Mononuclear cell (primary cell): ENCODE results near the gene MAGOHB. TPM values are rescaled to one million over a fixed set of nuclear protein-coding genes. Genes with fewer than 3 reads are reported as not detected.
A peak's percentile ranks its signal among the peaks of the same experiment; 100 is the strongest.
"Not testable (repeated sequence)": the region's sequence is repeated elsewhere in the genome, so short reads cannot be mapped to it uniquely, and the experiment has no call there.

Experiments used
- H3K27me3 ChIP-seq: 2 replicates; pipeline ENCODE4 v1.6.0; 2011; ENCODE audit warnings: low read length, control low read depth; ENCODE audit not compliant: insufficient read depth
- H3K4me1 ChIP-seq: 2 replicates; pipeline ENCODE4 v1.5.1; 2011; ENCODE audit warnings: mild to moderate bottlenecking, low read length, control low read depth; ENCODE audit not compliant: insufficient read depth
- H3K4me3 ChIP-seq: 2 replicates; pipeline ENCODE4 v1.5.1; 2011; ENCODE audit warnings: mild to moderate bottlenecking, low read length, moderate library complexity
- H3K9me3 ChIP-seq: 2 replicates; pipeline ENCODE4 v1.5.1; 2011; ENCODE audit warnings: low read depth, mild to moderate bottlenecking, control low read depth, low read length
- total RNA-seq: library from RNA; depleted of rRNA; stranded (reverse); fragments of >200 nt; gene quantifications from one replicate; pipeline ENCODE4 v1.2.3, GENCODE V29; 2012

MAGOHB gene
- total RNA-seq, 1 donor: 10.1 TPM

DNA sequence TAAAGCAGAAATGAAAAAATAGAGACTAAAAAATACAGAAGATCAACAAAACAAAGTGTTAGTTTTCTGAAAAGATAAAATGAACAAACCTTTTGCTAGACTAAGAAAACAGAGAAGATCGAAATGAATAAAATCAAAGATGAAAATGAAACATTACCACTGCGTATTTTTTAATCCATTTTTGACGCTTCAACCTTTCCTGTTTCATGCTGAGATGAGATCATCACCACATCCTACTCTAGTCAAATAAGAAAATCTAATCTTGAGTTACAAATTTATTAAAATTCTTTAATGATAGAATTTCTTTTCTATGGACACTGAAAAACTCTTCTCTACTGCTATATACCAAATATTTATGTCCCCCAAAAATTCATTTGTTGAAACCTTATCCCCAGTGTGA lies 30.7 kb downstream of the MAGOHB start:
- Histone ChIP-seq H3K27me3 (no peaks in the 10 kb centered on the region), H3K9me3 (no peaks in the 10 kb centered on the region), H3K4me3 (no peak overlapping the region), H3K4me1 (no peaks in the 10 kb centered on the region)

DNA sequence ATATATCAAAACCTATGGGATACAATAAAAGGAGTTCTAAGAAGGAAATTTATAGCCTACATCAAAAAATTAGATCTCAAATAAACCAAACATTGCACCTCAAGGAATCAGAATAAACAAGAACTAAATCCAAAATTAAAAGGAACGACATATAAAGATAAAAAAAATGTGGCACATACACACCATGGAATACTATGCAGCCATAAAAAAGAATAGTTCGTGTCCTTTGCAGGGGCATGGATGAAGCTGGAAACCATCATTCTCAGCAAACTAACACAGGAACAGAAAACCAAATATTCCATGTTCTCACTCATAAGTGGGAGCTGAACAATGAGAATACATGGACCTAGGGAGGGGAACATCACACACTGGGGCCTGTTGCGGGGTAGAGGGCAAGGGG lies 31.3 kb downstream of the MAGOHB start:
- H3K9me3 ChIP-seq, H3K4me3 ChIP-seq, H3K4me1 ChIP-seq, H3K27me3 ChIP-seq: not testable (repeated sequence)

DNA sequence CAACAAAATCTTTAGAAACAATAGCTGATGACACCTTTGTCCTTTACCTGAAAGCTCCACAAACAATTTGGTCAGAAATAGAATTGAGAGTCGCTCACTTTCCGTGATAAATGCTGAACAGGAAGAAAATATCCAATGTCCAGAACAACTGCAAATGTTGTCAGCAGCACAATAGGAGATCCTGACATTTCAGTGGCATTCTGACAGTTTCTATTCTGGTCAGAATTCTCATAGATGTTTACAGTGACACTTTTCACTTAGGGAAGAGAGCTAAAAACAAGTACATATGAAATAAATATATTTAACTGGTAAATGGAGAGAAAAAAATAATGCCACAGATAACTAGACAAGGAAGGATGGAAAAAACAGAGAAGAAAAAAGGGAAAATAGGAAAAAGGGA lies 39.1 kb downstream of the MAGOHB start:
- no peaks in the 10 kb centered on the region for H3K27me3 ChIP-seq
- H3K4me1 ChIP-seq: no peaks in the 10 kb centered on the region
- H3K9me3 ChIP-seq: no peaks in the 10 kb centered on the region
- no peak overlapping the region for H3K4me3 ChIP-seq

DNA sequence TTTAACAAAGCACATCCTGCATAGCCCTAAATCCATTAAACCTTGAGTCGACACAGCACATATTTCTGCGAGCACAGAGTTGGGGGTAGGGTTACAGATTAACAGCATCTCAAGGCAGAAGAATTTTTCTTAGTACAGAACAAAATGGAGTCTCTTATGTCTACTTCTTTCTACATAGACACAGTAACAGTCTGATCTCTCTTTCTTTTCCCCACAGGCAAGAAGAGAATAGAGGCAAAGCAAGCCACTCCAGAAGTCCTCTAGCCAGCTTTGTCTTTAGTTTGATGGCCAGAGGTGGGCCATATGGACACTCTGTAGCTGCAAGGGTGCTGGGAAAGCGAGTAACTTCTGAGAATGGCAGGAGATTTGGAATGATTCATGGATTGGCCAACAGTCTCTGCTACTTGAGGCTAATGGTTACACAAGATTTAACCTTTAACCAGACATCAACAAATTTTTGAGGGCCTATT lies 41.4 kb downstream of the MAGOHB start:
- not testable (repeated sequence) for H3K27me3 ChIP-seq, H3K4me1 ChIP-seq, H3K9me3 ChIP-seq, H3K4me3 ChIP-seq

DNA sequence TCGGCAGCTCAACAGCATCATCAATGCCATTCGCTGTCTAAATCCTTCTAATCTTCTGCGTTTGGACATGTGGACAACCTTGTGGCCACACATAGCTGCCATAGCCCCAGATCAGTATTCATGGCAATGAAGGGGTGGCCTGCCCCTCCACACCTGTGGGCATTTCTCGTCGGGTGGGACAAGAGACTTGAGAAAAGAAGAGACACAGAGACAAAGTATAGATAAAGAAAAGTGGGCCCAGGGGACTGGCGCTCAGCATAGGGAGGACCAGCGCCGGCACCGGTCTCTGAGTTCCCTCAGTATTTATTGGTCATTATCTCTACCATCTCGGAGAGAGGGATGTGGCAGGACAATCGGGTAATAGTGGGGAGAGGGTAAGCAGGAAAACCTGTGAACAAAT lies 42.3 kb downstream of the MAGOHB start:
- H3K4me1 ChIP-seq: no peaks in the 10 kb centered on the region
- no peaks in the 10 kb centered on the region for H3K9me3 ChIP-seq
- H3K27me3 ChIP-seq: no peaks in the 10 kb centered on the region
- H3K4me3 ChIP-seq: no peak overlapping the region

DNA sequence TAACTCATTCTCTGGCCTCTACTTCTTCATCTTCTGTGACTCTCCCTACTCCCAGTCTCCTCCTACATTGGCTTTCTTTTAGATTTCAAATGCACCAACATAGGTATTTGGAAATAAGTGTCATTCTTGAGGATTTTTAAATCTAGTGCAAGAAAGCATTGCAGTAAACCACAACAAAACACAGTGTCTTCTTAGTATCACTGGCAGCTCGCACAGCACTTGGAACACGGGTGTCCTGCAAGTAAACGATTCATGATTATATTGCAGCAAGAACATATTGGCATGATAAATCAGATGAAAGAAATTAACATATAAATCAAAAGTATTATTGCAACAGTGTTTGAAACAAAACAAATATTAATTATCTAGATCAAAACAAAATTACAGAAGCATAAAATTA lies 45.6 kb downstream of the MAGOHB start:
- Histone ChIP-seq H3K9me3 (no peaks in the 10 kb centered on the region), H3K4me3 (no peak overlapping the region), H3K4me1 (no peaks in the 10 kb centered on the region), H3K27me3 (no peaks in the 10 kb centered on the region)

DNA sequence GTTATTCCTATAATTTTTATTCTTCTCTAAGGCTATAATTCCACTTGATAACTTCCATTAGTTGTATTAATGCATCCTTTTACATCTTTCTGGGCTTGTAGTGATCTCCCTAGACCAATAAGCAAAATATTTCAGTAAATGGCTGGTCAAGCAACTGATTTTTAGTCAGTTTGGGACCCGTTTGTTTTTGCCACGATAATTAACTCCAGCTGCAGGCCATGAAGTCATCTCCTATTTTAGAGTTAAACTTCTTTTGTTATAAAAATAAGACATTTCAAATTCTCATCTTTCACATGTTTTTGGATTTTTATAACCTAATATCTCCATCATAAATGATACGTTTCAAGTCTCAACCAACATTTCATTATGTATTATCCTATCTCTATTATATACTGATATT lies 49.4 kb downstream of the MAGOHB start:
- Histone ChIP-seq H3K9me3 (no peaks in the 10 kb centered on the region), H3K4me1 (peaks cover 8% of the 10 kb centered on the region), H3K27me3 (no peaks in the 10 kb centered on the region), H3K4me3 (no peak overlapping the region)

DNA sequence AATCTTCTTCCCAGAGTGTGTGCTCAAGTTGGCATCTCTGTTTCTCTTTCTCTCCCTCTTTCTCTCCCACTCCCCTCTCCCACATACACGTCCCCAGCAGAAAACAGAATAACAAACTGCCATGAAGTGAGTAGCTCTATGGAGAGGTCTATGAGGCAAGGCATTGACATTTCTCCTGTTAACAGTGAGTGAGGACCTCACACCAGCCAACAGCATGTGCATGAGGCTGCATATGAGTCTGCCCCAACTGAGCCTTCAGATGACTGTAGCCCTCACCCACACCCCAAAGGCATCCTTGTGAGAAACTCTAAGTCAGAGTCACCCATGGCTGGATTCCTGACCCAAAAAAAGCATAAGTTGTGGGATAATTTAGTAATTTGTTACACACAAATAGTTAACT lies 50.4 kb downstream of the MAGOHB start:
- H3K4me3 ChIP-seq: no peak overlapping the region
- no peaks in the 10 kb centered on the region for H3K9me3 ChIP-seq
- H3K27me3 ChIP-seq: no peaks in the 10 kb centered on the region
- peaks cover 8% of the 10 kb centered on the region for H3K4me1 ChIP-seq

DNA sequence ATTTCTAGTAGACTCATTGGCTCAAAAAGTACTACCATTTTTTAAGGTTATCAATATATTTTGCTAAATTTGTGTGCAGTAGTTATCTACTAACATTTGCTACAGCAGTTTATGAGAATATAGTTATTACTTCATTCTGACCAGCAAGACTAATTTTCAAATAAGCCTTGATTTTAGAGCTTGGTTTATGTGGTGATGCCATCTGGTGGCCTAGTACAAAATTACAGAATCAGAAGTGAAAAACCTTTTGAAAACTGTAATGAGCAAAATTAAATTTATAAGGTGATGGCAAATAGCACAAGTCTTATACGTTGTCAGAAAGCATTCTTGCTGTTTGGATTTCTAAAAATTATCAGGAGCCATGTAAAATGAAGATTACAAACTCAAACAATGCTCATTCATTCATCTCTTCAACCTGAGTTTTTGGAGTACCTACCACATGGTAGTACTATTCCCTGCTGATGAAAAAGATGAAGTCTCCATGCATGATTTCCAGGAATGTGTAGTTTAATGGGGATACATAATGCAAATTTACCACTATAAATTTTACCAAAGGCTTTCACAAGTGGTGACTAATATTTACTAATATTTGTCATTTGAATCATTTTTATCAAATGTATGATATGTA lies 51.0 kb downstream of the MAGOHB start:
- Histone ChIP-seq H3K27me3 (no peaks in the 10 kb centered on the region), H3K4me3 (no peak overlapping the region), H3K9me3 (no peaks in the 10 kb centered on the region), H3K4me1 (peaks cover 8% of the 10 kb centered on the region)

DNA sequence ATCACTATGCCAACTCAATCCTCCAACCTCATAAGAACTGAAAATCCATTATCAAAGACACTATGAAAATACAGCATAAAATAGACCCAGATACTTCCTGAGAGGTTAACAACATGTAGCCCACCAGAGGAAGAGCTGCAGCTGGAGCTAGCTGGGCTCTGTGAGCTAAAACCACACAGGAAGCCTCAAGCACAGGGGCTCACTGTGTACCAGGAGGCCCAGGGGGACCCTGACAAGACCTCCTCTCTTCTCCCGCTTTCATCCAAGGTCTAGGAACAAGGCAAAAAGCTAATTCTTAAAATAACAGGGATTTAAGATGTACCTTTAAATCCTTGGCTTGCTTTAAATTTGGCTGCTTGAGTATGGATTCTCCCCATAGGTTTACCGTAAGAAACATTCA lies 54.2 kb downstream of the MAGOHB start:
- no peaks in the 10 kb centered on the region for H3K27me3 ChIP-seq
- peaks cover 8% of the 10 kb centered on the region for H3K4me1 ChIP-seq
- no peaks in the 10 kb centered on the region for H3K9me3 ChIP-seq
- H3K4me3 ChIP-seq: no peak overlapping the region

DNA sequence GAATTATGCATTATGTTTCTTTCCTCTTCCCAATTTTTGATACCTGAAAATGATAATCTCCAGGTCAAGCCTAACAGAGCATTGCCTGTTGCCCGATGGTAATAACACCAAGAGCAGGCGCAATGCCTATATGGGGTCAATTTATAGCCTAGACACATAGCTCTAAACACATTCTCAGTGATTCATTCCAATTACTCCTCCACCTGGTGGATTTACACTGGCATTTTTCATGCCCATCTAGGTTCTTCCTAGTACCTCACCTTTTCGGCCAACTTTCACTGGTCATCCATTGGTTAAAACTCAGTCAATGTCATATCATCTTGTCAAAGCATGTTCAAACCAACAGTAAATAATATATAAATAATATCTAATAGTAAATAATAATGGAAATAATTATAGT lies 54.6 kb downstream of the MAGOHB start:
- Histone ChIP-seq H3K4me3 (no peak overlapping the region), H3K9me3 (no peaks in the 10 kb centered on the region), H3K27me3 (no peaks in the 10 kb centered on the region), H3K4me1 (peaks cover 8% of the 10 kb centered on the region)

DNA sequence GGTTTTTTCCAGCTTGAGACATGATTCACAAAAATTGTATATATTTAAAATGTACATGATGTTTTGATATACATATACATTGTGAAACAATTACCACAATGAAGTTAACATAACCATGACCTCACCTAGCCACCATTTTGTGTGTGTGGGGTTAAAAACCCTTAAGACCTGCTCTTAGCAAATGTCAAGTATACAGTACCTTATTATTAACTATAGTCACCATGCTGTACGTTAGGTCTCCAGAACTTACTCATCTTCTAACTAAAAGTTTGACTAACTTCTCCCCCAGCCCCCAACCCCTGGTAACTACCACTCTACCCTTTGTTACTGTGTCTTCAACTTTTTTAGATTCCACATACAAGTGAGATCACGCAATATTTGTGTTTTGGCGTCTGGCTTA lies 55.1 kb downstream of the MAGOHB start:
- peaks cover 8% of the 10 kb centered on the region for H3K4me1 ChIP-seq
- no peaks in the 10 kb centered on the region for H3K9me3 ChIP-seq
- no peaks in the 10 kb centered on the region for H3K27me3 ChIP-seq

DNA sequence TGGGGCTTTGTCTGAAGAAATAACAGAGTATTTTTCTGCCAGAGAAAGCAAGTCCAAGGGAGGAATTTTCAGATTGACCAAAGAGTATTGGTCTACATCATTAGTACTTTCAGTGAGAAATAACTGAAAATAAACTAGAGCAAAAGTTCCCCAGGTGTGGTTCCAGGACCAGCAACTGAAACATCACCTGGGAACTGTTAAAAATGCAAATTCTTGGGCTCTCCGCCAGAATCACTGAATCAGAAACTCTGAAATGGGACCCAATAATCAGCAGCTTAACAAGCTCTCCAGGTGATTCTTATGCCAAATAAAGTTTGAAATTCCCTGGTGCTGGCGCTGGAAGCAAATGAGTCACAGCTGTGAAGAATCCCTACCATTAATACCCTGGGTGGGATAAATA lies 55.6 kb downstream of the MAGOHB start:
- no peaks in the 10 kb centered on the region for H3K27me3 ChIP-seq
- H3K4me3 ChIP-seq: peak overlapping the region; percentile 2
- H3K4me1 ChIP-seq: peaks cover 8% of the 10 kb centered on the region
- H3K9me3 ChIP-seq: no peaks in the 10 kb centered on the region

More for the DNA sequence above, 55.1 kb downstream of the MAGOHB start:
- no peak overlapping the region for H3K4me3 ChIP-seq

DNA sequence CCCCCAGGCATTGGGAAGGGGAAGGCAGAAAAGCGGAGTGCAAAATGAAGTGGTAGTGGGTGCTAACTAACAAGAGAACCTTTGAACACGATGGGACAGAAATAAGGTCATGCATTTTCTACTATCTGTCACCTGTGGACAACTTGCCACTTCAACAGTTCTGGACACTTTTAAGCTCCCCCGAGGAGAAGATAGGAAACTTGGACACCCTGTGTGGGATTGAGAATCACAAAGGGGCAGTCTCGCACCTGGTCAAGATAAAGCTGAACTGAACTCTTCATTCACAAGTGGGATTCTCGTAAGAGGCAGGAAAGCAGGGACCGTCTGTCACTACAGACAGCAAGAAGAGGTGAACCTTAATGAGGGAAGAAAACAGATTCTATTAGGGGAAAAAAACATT lies 56.1 kb downstream of the MAGOHB start:
- H3K27me3 ChIP-seq: no peaks in the 10 kb centered on the region
- peaks cover 8% of the 10 kb centered on the region for H3K4me1 ChIP-seq
- no peaks in the 10 kb centered on the region for H3K9me3 ChIP-seq
- peak overlapping the region; percentile 2 for H3K4me3 ChIP-seq

DNA sequence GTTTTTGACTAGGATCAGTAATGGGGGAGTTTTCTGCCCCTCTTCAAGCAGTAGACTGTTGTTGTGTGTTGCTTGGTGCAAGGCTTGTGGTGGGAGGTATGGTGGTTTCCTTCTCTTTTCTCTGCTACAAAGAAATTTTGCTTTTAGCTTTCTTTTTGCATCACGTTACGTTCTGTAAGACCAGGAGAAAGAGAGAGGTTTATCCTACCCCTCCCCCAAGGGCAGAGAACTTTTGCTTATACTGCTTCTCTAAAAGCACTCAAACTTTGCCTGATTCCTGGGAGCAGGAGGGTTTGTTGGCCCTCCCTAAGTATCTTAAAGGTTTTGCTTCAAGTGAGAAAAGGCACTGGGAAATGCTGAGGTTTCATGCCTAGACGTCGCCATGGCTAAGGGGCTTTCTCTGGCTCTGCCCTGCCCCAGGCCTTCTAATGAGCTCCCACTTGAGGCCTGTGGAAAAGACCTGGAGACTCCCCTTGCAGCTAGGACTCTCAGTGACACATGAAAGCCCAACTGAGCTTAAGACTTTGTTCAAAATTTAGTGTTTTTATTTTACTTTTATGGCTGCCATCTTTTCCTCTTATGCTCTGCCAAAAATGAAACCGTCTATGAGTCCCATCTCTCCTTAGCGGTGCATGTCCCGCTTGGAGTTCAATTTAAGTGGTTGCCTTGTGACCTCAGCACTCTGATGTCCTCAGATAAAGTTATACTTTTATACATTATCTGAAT lies 58.5 kb downstream of the MAGOHB start:
- Histone ChIP-seq H3K4me1 (peaks cover 3% of the 10 kb centered on the region), H3K27me3 (no peaks in the 10 kb centered on the region), H3K9me3 (no peaks in the 10 kb centered on the region), H3K4me3 (peak overlapping the region; percentile 36)

DNA sequence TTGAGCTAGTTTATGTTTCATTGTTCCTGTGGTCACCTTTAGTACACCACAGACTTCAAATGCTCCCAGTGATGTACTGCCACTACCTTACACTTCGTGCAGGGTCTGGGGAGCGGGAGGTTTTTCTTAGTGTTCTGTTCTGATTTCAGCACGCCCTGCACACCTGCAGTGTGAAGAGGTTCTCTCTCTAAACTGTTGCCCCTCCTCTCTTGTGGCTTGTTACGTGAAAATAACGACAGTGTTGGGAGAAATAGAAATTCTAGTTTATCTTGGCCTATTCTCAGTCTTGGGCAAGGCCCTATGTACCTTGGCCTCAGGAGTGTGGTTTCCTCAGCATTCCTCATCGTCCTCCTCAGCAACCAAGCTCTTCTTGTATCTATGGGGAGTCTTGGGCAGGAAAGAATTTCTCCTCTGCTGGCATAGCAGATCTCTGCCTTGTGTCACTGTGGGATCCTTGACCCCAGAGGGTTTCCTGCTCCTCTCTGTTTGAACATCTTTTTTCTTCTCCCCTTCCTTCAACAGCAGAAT lies 59.1 kb downstream of the MAGOHB start:
- H3K4me3 ChIP-seq: peak overlapping the region; percentile 36
- no peaks in the 10 kb centered on the region for H3K9me3 ChIP-seq
- no peaks in the 10 kb centered on the region for H3K27me3 ChIP-seq
- peaks cover 2% of the 10 kb centered on the region for H3K4me1 ChIP-seq
